Measurements from ENCODE around the gene ZBTB16.

The ZBTB16 gene

GRCh38 chr11:114068327-114068726 is 8.8 kb downstream of the ZBTB16 start:
- no peaks in the 10 kb centered on the region for H3K27me3 ChIP-seq (ENCODE audit: control insufficient read depth in 1 of 2, insufficient read depth in 2 of 2, low read length in 2 of 2)
- H3K36me3 ChIP-seq (ENCODE audit: insufficient read depth, low read length), result peaks cover 62% of the 10 kb centered on the region
- no peak overlapping the region for H3K27ac ChIP-seq (ENCODE audit: low read depth, low read length)
- H3K9ac ChIP-seq (ENCODE audit: low read length), result no peak overlapping the region
- no peak overlapping the region for H3K4me3 ChIP-seq (ENCODE audit: low read depth in 1 of 2, low read length in 2 of 2)
- H3K9me3 ChIP-seq (ENCODE audit: low read length), result no peaks in the 10 kb centered on the region
- H3K4me1 ChIP-seq (ENCODE audit: insufficient read depth, low read length), result peaks cover 80% of the 10 kb centered on the region

DNA sequence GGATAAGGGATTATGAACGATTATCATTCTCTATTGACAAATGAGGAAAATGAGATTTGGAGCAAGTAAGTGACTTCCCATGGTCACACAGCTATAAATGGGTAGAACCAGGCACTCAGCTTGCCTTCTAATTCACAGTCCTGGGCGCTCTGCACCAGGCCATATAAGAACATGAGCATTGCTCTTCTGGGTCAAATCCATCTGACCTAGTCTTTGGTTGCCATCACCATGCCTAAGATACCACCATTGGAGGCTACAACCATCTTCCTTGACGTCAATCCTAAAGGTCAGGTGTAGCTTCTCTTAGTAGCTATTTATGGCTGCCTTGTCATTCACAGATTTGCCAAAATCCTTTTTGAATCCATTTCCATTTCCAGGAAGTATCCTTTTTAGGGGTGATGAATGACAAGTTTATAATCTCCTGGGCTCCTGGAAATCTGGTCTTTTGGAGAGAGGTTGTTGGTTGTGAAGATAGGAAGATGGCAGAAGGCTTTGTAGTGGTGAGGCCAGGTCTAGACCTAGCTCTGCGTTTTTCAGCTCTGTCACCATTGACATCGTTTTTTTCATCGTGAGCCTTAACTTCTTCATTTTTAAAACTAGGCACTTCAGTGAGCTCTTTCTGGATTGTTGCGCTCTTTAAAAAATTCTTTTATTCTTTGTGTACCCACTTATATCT is 11.1 kb downstream of the ZBTB16 start:
- peak overlapping the region in 1 of 2 donors; percentile 2 for H3K4me3 ChIP-seq (ENCODE audit: low read depth in 1 of 2, low read length in 2 of 2)
- H3K9ac ChIP-seq (ENCODE audit: low read length), result no peak overlapping the region
- H3K9me3 ChIP-seq (ENCODE audit: low read length), result no peaks in the 10 kb centered on the region
- H3K4me1 ChIP-seq (ENCODE audit: insufficient read depth, low read length), result peaks cover 76% of the 10 kb centered on the region
- H3K36me3 ChIP-seq (ENCODE audit: insufficient read depth, low read length), result peaks cover 45% of the 10 kb centered on the region
- no peak overlapping the region for H3K27ac ChIP-seq (ENCODE audit: low read depth, low read length)
- H3K27me3 ChIP-seq (ENCODE audit: control insufficient read depth in 1 of 2, insufficient read depth in 2 of 2, low read length in 2 of 2), result no peaks in the 10 kb centered on the region

- Histone ChIP-seq H3K27ac (ENCODE audit: low read depth, low read length) (no peak overlapping the region), H3K9me3 (ENCODE audit: low read length) (no peaks in the 10 kb centered on the region), H3K4me1 (ENCODE audit: insufficient read depth, low read length) (peaks cover 75% of the 10 kb centered on the region), H3K27me3 (ENCODE audit: control insufficient read depth in 1 of 2, insufficient read depth in 2 of 2, low read length in 2 of 2) (no peaks in the 10 kb centered on the region), H3K36me3 (ENCODE audit: insufficient read depth, low read length) (peaks cover 34% of the 10 kb centered on the region), H3K9ac (ENCODE audit: low read length) (no peak overlapping the region), H3K4me3 (ENCODE audit: low read depth in 1 of 2, low read length in 2 of 2) (no peak overlapping the region)
Measured at GRCh38 chr11:114073007-114073827, 13.7 kb downstream of the ZBTB16 start.

GRCh38 chr11:114073828-114074381 is 14.4 kb downstream of the ZBTB16 start:
- Histone ChIP-seq H3K9me3 (ENCODE audit: low read length) (no peaks in the 10 kb centered on the region), H3K4me3 (ENCODE audit: low read depth in 1 of 2, low read length in 2 of 2) (no peak overlapping the region), H3K36me3 (ENCODE audit: insufficient read depth, low read length) (peaks cover 28% of the 10 kb centered on the region)

DNA sequence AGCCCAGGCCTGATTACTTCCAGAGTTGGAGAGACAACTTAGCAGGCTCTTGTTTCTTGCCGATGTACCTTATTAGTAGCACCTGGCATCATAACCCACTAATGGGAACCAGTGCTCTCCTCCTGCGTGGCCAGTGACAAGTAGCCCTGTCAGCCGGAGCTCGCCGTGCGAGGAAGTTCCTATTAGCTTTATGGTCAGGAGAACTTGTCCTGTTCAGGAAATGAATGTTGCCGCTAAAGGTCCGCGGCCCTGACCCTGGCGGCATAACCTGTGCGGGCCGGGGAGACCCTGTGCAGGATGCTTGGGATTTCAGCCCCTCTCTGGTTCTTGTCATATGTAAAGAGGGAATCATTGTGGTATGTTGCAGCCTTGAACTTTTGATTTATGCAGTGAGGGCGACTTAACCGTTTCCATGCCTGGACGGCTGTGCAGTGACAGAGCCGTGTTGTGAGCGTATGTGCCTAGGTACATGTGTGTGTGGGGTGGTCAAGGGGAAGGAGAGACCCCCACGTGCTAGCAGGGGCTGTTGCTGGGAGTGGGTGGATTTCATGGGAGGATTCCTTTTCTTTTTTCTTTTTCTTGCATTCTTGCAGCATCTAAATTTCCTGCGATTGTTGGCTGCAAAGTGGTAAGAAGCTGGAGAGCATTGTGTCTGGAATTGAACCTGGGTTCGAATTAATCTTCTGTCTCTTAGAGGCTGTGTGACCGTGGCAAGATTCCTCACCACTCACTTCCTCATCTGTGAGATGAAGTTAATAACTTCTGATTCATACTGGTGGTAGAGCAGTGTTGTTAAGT is 15.2 kb downstream of the ZBTB16 start:
- Histone ChIP-seq H3K4me1 (ENCODE audit: insufficient read depth, low read length) (peaks cover 85% of the 10 kb centered on the region), H3K27ac (ENCODE audit: low read depth, low read length) (no peak overlapping the region), H3K27me3 (ENCODE audit: control insufficient read depth in 1 of 2, insufficient read depth in 2 of 2, low read length in 2 of 2) (no peaks in the 10 kb centered on the region), H3K4me3 (ENCODE audit: low read depth in 1 of 2, low read length in 2 of 2) (peak overlapping the region in 1 of 2 donors; percentile 14), H3K36me3 (ENCODE audit: insufficient read depth, low read length) (peaks cover 27% of the 10 kb centered on the region), H3K9me3 (ENCODE audit: low read length) (no peaks in the 10 kb centered on the region), H3K9ac (ENCODE audit: low read length) (no peak overlapping the region)

More at GRCh38 chr11:114073828-114074381, 14.4 kb downstream of the ZBTB16 start:
- Histone ChIP-seq H3K27me3 (ENCODE audit: control insufficient read depth in 1 of 2, insufficient read depth in 2 of 2, low read length in 2 of 2) (no peaks in the 10 kb centered on the region), H3K9ac (ENCODE audit: low read length) (no peak overlapping the region), H3K27ac (ENCODE audit: low read depth, low read length) (no peak overlapping the region), H3K4me1 (ENCODE audit: insufficient read depth, low read length) (peaks cover 77% of the 10 kb centered on the region)

DNA sequence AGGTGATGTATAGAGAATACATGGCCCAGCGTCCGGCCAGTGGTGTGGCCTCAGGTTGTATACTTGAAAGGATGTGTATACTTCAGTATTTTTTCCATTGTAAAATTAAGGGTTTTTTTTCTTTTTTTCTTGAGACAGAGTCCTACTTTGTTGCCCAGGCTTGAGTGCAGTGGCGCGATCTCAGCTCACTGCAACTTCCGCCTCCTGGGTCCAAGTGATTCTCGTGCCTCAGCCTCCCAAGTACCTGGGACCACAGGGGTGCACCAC is 15.8 kb downstream of the ZBTB16 start:
- no peaks in the 10 kb centered on the region for H3K9me3 ChIP-seq (ENCODE audit: low read length)
- no peaks in the 10 kb centered on the region for H3K27me3 ChIP-seq (ENCODE audit: control insufficient read depth in 1 of 2, insufficient read depth in 2 of 2, low read length in 2 of 2)
- no peak overlapping the region for H3K27ac ChIP-seq (ENCODE audit: low read depth, low read length)
- peaks cover 27% of the 10 kb centered on the region for H3K36me3 ChIP-seq (ENCODE audit: insufficient read depth, low read length)
- H3K4me1 ChIP-seq (ENCODE audit: insufficient read depth, low read length), result peaks cover 90% of the 10 kb centered on the region
- no peak overlapping the region for H3K9ac ChIP-seq (ENCODE audit: low read length)
- peak overlapping the region in 1 of 2 donors; percentile 14 for H3K4me3 ChIP-seq (ENCODE audit: low read depth in 1 of 2, low read length in 2 of 2)

DNA sequence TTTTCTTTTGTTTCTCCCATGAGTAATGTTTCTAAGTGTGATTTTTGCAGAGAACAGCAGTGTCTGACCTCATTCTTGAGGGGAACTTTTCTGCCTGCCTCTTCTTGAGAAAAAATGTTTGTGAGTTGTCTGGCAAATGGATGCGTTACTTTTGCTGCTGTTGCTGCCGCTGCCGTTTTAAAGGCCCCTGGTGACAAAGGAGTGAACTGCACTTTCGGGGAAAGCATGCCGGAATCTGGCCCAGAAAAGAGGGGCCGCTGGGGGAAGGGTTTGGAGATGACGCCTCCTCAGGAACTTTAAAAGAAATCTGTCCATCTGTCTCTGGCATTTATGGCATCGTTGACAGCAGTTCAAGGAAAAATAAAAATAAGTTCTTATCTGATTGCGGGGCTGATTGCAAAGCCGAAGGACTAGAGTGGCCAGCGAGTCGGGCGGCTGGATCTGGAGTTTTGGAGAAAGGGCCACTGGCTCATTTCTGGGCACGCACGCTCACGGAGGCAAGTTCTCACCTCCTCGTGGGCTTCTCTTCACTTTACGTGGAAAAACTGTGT is 16.5 kb downstream of the ZBTB16 start:
- Histone ChIP-seq H3K4me1 (ENCODE audit: insufficient read depth, low read length) (peaks cover 90% of the 10 kb centered on the region), H3K27me3 (ENCODE audit: control insufficient read depth in 1 of 2, insufficient read depth in 2 of 2, low read length in 2 of 2) (no peaks in the 10 kb centered on the region), H3K9me3 (ENCODE audit: low read length) (no peaks in the 10 kb centered on the region), H3K9ac (ENCODE audit: low read length) (no peak overlapping the region), H3K36me3 (ENCODE audit: insufficient read depth, low read length) (peaks cover 20% of the 10 kb centered on the region), H3K27ac (ENCODE audit: low read depth, low read length) (no peak overlapping the region), H3K4me3 (ENCODE audit: low read depth in 1 of 2, low read length in 2 of 2) (peak overlapping the region in 1 of 2 donors; percentile 33)

DNA sequence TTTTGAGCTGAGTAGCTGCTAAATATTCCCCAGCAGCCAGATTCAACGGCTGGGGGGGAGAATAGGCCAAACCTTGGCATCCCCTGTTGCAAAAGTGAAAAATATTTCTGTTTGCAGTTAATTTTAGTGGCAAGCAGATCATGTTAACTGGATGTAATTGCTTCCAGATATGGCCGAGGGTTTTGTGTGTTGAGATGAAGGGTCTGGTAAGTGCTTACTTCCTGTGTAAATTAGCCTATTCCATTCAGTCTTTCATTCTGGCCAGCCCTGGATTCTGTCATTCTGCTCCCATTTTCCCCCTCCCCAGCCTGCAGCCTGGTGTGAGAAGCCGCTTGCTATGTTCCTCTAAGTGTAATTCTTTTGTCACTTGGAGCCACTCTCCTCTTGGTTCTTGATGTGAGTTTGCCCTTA is 17.4 kb downstream of the ZBTB16 start:
- peaks cover 90% of the 10 kb centered on the region for H3K4me1 ChIP-seq (ENCODE audit: insufficient read depth, low read length)
- H3K36me3 ChIP-seq (ENCODE audit: insufficient read depth, low read length), result peaks cover 18% of the 10 kb centered on the region
- H3K4me3 ChIP-seq (ENCODE audit: low read depth in 1 of 2, low read length in 2 of 2), result no peak overlapping the region
- H3K9me3 ChIP-seq (ENCODE audit: low read length), result no peaks in the 10 kb centered on the region
- no peak overlapping the region for H3K27ac ChIP-seq (ENCODE audit: low read depth, low read length)
- H3K9ac ChIP-seq (ENCODE audit: low read length), result no peak overlapping the region
- no peaks in the 10 kb centered on the region for H3K27me3 ChIP-seq (ENCODE audit: control insufficient read depth in 1 of 2, insufficient read depth in 2 of 2, low read length in 2 of 2)

GRCh38 chr11:114077482-114078305 is 18.2 kb downstream of the ZBTB16 start:
- H3K27me3 ChIP-seq (ENCODE audit: control insufficient read depth in 1 of 2, insufficient read depth in 2 of 2, low read length in 2 of 2), result no peaks in the 10 kb centered on the region
- H3K27ac ChIP-seq (ENCODE audit: low read depth, low read length), result no peak overlapping the region
- H3K9me3 ChIP-seq (ENCODE audit: low read length), result no peaks in the 10 kb centered on the region
- peaks cover 21% of the 10 kb centered on the region for H3K36me3 ChIP-seq (ENCODE audit: insufficient read depth, low read length)
- no peak overlapping the region for H3K4me3 ChIP-seq (ENCODE audit: low read depth in 1 of 2, low read length in 2 of 2)
- H3K9ac ChIP-seq (ENCODE audit: low read length), result no peak overlapping the region
- H3K4me1 ChIP-seq (ENCODE audit: insufficient read depth, low read length), result peaks cover 88% of the 10 kb centered on the region

DNA sequence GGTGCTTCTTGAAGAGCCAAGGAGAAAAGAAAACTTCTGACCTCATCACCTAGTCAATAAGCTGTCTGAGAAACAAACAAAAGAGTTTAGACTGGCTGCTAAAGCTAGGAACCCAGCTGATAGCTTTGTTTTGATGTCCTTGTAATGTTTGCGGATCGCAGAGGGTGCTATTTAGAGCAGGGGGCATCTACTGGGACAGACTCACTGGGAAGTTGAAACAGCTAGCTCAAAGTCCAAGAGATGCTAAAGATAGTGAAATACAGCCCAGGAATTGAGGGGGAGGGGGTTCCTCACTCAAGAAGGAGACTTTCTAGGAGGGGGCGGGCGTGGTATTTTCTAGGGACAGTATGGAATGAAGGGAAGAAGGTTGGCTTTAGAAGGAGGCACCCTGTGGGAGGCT is 18.9 kb downstream of the ZBTB16 start:
- Histone ChIP-seq H3K36me3 (ENCODE audit: insufficient read depth, low read length) (peaks cover 28% of the 10 kb centered on the region), H3K27ac (ENCODE audit: low read depth, low read length) (no peak overlapping the region), H3K4me1 (ENCODE audit: insufficient read depth, low read length) (peaks cover 88% of the 10 kb centered on the region), H3K9ac (ENCODE audit: low read length) (no peak overlapping the region), H3K9me3 (ENCODE audit: low read length) (no peaks in the 10 kb centered on the region), H3K27me3 (ENCODE audit: control insufficient read depth in 1 of 2, insufficient read depth in 2 of 2, low read length in 2 of 2) (no peaks in the 10 kb centered on the region), H3K4me3 (ENCODE audit: low read depth in 1 of 2, low read length in 2 of 2) (no peak overlapping the region)
